Tibial artery (tissue), 4 donors: ENCODE data around the gene LENG8.
A peak's percentile ranks its signal among the peaks of the same experiment; 100 is the strongest.

ENCODE experiments used
- DNase-seq, 2 donors: peaks; one replicate each; pipeline ENCODE4 v3.0.0-alpha.2; 2019
- H3K27ac ChIP-seq, 2 donors: fragments of 200-600 bp; sonication (generic) in 1 of 2; 1 replicate in 1 of 2; 2 replicates in 1 of 2; pipeline ENCODE4 v1.5.1; 2018 to 2019; ENCODE audit warnings: mild to moderate bottlenecking in 1 of 2
- H3K27me3 ChIP-seq, 2 donors: fragments of 200-600 bp; sonication (generic) in 1 of 2; one replicate each; pipeline versions ENCODE4 v1.5.1 to v1.6.0; 2016 to 2019
- H3K36me3 ChIP-seq, 3 donors: fragments of 200-600 bp; sonication (generic) in 2 of 3; one replicate each; pipeline ENCODE4 v1.5.1; 2016 to 2019; ENCODE audit warnings: mild to moderate bottlenecking in 2 of 3
- H3K4me1 ChIP-seq, 4 donors: fragments of 200-600 bp; sonication (generic) in 2 of 4; 1 replicate in 3 of 4; 2 replicates in 1 of 4; pipeline ENCODE4 v1.5.1; 2016 to 2019
- H3K4me3 ChIP-seq, 2 donors: fragments of 200-600 bp; sonication (generic) in 1 of 2; 1 replicate in 1 of 2; 2 replicates in 1 of 2; pipeline ENCODE4 v1.5.1; 2018 to 2019; ENCODE audit warnings: mild to moderate bottlenecking in 2 of 2
- H3K9me3 ChIP-seq, 3 donors: fragments of 200-600 bp; sonication (generic) in 1 of 3; one replicate each; pipeline ENCODE4 v1.5.1; 2016 to 2019
- CTCF ChIP-seq, 2 experiments: fragments of 200-600 bp in 1 of 2; fragments of 450-650 bp in 1 of 2; IDR thresholded peaks; one replicate each; pipeline ENCODE4 v1.5.1; 2017 to 2019; ENCODE audit warnings: antibody characterized with exemption in 2 of 2, mild to moderate bottlenecking in 1 of 2, moderate library complexity in 1 of 2
- intact Hi-C: fragments of 100-400 bp; cut with DNase I; formaldehyde crosslinking; loops from one replicate; pipeline ENCODE4 v1.15.0; 2023; ENCODE audit warnings: low total_unique reads

LENG8 gene

GRCh38 chr19:54478677-54479266, 29.8 kb downstream of the LENG8 start:
- intact Hi-C loops = no loop called here
- Histone ChIP-seq H3K27ac (no peak overlapping the region), H3K27me3 (peaks cover 0 to 22% of the 10 kb centered on the region in 2 donors), H3K4me1 (peaks cover 0 to 2% (median under 1%) of the 10 kb centered on the region in 4 donors), H3K9me3 (no peaks in the 10 kb centered on the region), H3K4me3 (no peak overlapping the region), H3K36me3 (no peaks in the 10 kb centered on the region)
- peak; percentile 31 to 46 for TF ChIP-seq CTCF (IDR thresholded peaks at IDR 0.05)
- no peak for DNase-seq

- H3K4me1 ChIP-seq = no peaks in the 10 kb centered on the region
- peaks cover 0 to 19% of the 10 kb centered on the region in 2 donors for H3K27me3 ChIP-seq
- no peak for DNase-seq
- intact Hi-C loops = no loop called here
- H3K27ac ChIP-seq = no peak overlapping the region
- no peak overlapping the region for H3K4me3 ChIP-seq
- no peak for TF ChIP-seq CTCF (IDR thresholded peaks at IDR 0.05)
- H3K9me3 ChIP-seq = no peaks in the 10 kb centered on the region
- H3K36me3 ChIP-seq = no peaks in the 10 kb centered on the region
These were observed 31.1 kb downstream of the LENG8 start for GRCh38 chr19:54480051-54480450.

GRCh38 chr19:54481326-54481930, 32.4 kb downstream of the LENG8 start:
- Histone ChIP-seq H3K4me3 (no peak overlapping the region), H3K9me3 (no peaks in the 10 kb centered on the region), H3K4me1 (no peaks in the 10 kb centered on the region), H3K27me3 (peaks cover 0 to 19% of the 10 kb centered on the region in 2 donors), H3K27ac (no peak overlapping the region), H3K36me3 (no peaks in the 10 kb centered on the region)
- DNase-seq = no peak
- peak in 1 of 2 experiments; percentile 53 for TF ChIP-seq CTCF (IDR thresholded peaks at IDR 0.05)
- intact Hi-C loops = no loop called here

GRCh38 chr19:54482889-54483288, 33.9 kb downstream of the LENG8 start:
- H3K27ac ChIP-seq = no peak overlapping the region
- intact Hi-C loops = no loop called here
- no peaks in the 10 kb centered on the region for H3K4me1 ChIP-seq
- H3K27me3 ChIP-seq = peaks cover 0 to 18% of the 10 kb centered on the region in 2 donors
- no peaks in the 10 kb centered on the region for H3K9me3 ChIP-seq
- DNase-seq = no peak
- no peaks in the 10 kb centered on the region for H3K36me3 ChIP-seq
- no peak overlapping the region for H3K4me3 ChIP-seq
- TF ChIP-seq CTCF (IDR thresholded peaks at IDR 0.05) = no peak

GRCh38 chr19:54484451-54484850, 35.5 kb downstream of the LENG8 start:
- Histone ChIP-seq H3K4me3 (no peak overlapping the region), H3K9me3 (no peaks in the 10 kb centered on the region), H3K27ac (no peak overlapping the region), H3K27me3 (peaks cover 0 to 12% of the 10 kb centered on the region in 2 donors), H3K36me3 (no peaks in the 10 kb centered on the region), H3K4me1 (no peaks in the 10 kb centered on the region)
- no peak for DNase-seq
- TF ChIP-seq CTCF (IDR thresholded peaks at IDR 0.05) = no peak
- intact Hi-C loops = no loop called here
